Tibial artery (tissue), 4 donors: ENCODE measurements around the gene ACSM2B.
A peak's percentile ranks its signal among the peaks of the same experiment; 100 is the strongest.

Source experiments
- DNase-seq, 2 donors: peaks; one replicate each; pipeline ENCODE4 v3.0.0-alpha.2; 2019
- H3K27ac ChIP-seq, 2 donors: fragments of 200-600 bp; sonication (generic) in 1 of 2; 1 replicate in 1 of 2; 2 replicates in 1 of 2; pipeline ENCODE4 v1.5.1; 2018 to 2019; ENCODE audit warnings: mild to moderate bottlenecking in 1 of 2
- H3K27me3 ChIP-seq, 2 donors: fragments of 200-600 bp; sonication (generic) in 1 of 2; one replicate each; pipeline versions ENCODE4 v1.5.1 to v1.6.0; 2016 to 2019
- H3K36me3 ChIP-seq, 3 donors: fragments of 200-600 bp; sonication (generic) in 2 of 3; one replicate each; pipeline ENCODE4 v1.5.1; 2016 to 2019; ENCODE audit warnings: mild to moderate bottlenecking in 2 of 3
- H3K4me1 ChIP-seq, 4 donors: fragments of 200-600 bp; sonication (generic) in 2 of 4; 1 replicate in 3 of 4; 2 replicates in 1 of 4; pipeline ENCODE4 v1.5.1; 2016 to 2019
- H3K4me3 ChIP-seq, 2 donors: fragments of 200-600 bp; sonication (generic) in 1 of 2; 1 replicate in 1 of 2; 2 replicates in 1 of 2; pipeline ENCODE4 v1.5.1; 2018 to 2019; ENCODE audit warnings: mild to moderate bottlenecking in 2 of 2
- H3K9me3 ChIP-seq, 3 donors: fragments of 200-600 bp; sonication (generic) in 1 of 3; one replicate each; pipeline ENCODE4 v1.5.1; 2016 to 2019
- intact Hi-C: fragments of 100-400 bp; cut with DNase I; formaldehyde crosslinking; loops from one replicate; pipeline ENCODE4 v1.15.0; 2023; ENCODE audit warnings: low total_unique reads
- TF ChIP-seq, protein P1 (sequence below), 2 experiments: fragments of 200-600 bp in 1 of 2; fragments of 450-650 bp in 1 of 2; IDR thresholded peaks; one replicate each; pipeline ENCODE4 v1.5.1; 2017 to 2019; ENCODE audit warnings: antibody characterized with exemption in 2 of 2, mild to moderate bottlenecking in 1 of 2, moderate library complexity in 1 of 2

ACSM2B gene

GRCh38 chr16:20620003-20620402 is 43.8 kb upstream of the ACSM2B start:
- Histone ChIP-seq H3K4me3 (no peak overlapping the region), H3K9me3 (no peaks in the 10 kb centered on the region), H3K36me3 (no peaks in the 10 kb centered on the region), H3K27me3 (no peaks in the 10 kb centered on the region), H3K4me1 (peaks cover 0 to under 1% (median 0%) of the 10 kb centered on the region in 4 donors), H3K27ac (no peak overlapping the region)
- intact Hi-C loops: no loop called here
- TF ChIP-seq, protein P1, sequence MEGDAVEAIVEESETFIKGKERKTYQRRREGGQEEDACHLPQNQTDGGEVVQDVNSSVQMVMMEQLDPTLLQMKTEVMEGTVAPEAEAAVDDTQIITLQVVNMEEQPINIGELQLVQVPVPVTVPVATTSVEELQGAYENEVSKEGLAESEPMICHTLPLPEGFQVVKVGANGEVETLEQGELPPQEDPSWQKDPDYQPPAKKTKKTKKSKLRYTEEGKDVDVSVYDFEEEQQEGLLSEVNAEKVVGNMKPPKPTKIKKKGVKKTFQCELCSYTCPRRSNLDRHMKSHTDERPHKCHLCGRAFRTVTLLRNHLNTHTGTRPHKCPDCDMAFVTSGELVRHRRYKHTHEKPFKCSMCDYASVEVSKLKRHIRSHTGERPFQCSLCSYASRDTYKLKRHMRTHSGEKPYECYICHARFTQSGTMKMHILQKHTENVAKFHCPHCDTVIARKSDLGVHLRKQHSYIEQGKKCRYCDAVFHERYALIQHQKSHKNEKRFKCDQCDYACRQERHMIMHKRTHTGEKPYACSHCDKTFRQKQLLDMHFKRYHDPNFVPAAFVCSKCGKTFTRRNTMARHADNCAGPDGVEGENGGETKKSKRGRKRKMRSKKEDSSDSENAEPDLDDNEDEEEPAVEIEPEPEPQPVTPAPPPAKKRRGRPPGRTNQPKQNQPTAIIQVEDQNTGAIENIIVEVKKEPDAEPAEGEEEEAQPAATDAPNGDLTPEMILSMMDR (IDR thresholded peaks at IDR 0.05): no peak
- DNase-seq: no peak

- intact Hi-C loops: no loop called here
- Histone ChIP-seq H3K27ac (no peak overlapping the region), H3K9me3 (no peaks in the 10 kb centered on the region), H3K4me1 (peaks cover 0 to 23% (median 7%) of the 10 kb centered on the region in 4 donors), H3K4me3 (no peak overlapping the region), H3K36me3 (no peaks in the 10 kb centered on the region), H3K27me3 (no peaks in the 10 kb centered on the region)
- TF ChIP-seq, protein P1 (IDR thresholded peaks at IDR 0.05): no peak
- no peak for DNase-seq
These were observed 41.1 kb upstream of the ACSM2B start for GRCh38 chr16:20617271-20617670.

GRCh38 chr16:20614186-20615141 is 38.3 kb upstream of the ACSM2B start:
- H3K4me1 ChIP-seq: peaks cover 0 to 49% (median 26%) of the 10 kb centered on the region in 4 donors
- no peak for DNase-seq
- intact Hi-C loops: no loop called here
- peak overlapping the region; percentile 41 to 51 for H3K4me3 ChIP-seq
- peak overlapping the region; percentile 94 to 95 for H3K27ac ChIP-seq
- no peaks in the 10 kb centered on the region for H3K9me3 ChIP-seq
- no peaks in the 10 kb centered on the region for H3K36me3 ChIP-seq
- no peaks in the 10 kb centered on the region for H3K27me3 ChIP-seq
- TF ChIP-seq, protein P1 (IDR thresholded peaks at IDR 0.05): no peak

DNA sequence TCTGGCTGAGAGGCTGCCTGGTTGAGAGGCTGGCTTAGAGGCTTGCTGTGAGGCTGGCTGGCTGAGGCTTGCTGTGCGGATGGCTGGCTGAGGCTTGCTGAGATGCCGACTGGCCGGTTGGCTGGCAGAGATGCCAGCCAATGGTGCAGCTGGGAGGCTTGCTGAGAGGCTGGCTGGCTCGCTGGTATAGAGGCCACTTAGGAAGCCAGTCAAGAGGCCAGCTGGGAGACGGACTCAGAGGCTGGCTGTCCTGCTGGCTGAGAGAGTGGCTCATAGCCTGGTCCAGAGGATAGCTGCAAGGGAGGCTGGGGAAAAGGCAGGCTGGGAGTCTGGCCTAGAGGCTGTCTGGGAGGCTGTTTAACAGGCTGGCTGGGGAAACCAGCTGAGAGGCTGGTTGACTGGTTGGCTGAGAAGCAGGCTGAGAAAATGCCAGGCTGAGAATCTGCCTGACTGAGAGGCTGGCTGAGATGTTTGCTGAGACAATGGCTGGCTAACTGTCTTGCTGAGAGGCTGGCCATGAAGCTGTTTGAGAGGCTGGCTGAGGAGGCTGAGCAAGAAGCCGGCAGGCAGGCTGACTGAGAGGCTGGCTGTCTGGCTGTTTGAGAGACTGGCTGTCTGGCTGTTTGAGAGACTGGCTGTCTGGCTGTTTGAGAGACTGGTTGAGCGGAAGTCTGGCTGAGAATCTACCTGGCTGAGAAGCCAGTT is 37.5 kb upstream of the ACSM2B start:
- TF ChIP-seq, protein P1 (IDR thresholded peaks at IDR 0.05): no peak
- Histone ChIP-seq H3K4me3 (peak overlapping the region; percentile 41 to 51), H3K4me1 (peaks cover 0 to 49% (median 26%) of the 10 kb centered on the region in 4 donors), H3K27ac (peak overlapping the region; percentile 94 to 95), H3K9me3 (no peaks in the 10 kb centered on the region), H3K36me3 (no peaks in the 10 kb centered on the region), H3K27me3 (no peaks in the 10 kb centered on the region)
- DNase-seq: no peak
- intact Hi-C loops: no loop called here

- H3K9me3 ChIP-seq: no peaks in the 10 kb centered on the region
- TF ChIP-seq, protein P1 (IDR thresholded peaks at IDR 0.05): no peak
- peak; percentile 78 to 92 for DNase-seq
- H3K27ac ChIP-seq: peak overlapping the region; percentile 94 to 95
- H3K36me3 ChIP-seq: no peaks in the 10 kb centered on the region
- H3K4me1 ChIP-seq: peaks cover 0 to 49% (median 26%) of the 10 kb centered on the region in 4 donors
- peak overlapping the region; percentile 41 to 51 for H3K4me3 ChIP-seq
- intact Hi-C loops: no loop called here
- no peaks in the 10 kb centered on the region for H3K27me3 ChIP-seq
These were observed 36.6 kb upstream of the ACSM2B start for GRCh38 chr16:20612551-20613480.
